SH-SY5Y (cell line): ENCODE results near the gene CDH4.

Experiments
- GATA2 ChIP-seq: IDR thresholded peaks from 2 replicates; pipeline ENCODE4 v1.6.1; 2011; ENCODE audit warnings: mild to moderate bottlenecking, low read depth, low read length
- GATA3 ChIP-seq: IDR thresholded peaks from 2 replicates; pipeline ENCODE4 v1.6.1; 2011; ENCODE audit warnings: low read depth, mild to moderate bottlenecking, low read length, moderate library complexity

- TF ChIP-seq GATA2, result no peak
- TF ChIP-seq GATA3, result no peak
Measured at GRCh38 chr20:61822396-61822795, 570.3 kb downstream of the CDH4 start.
